SK-N-SH (cell line): ENCODE data around the gene C1orf232. TPM values are rescaled to one million over a fixed set of nuclear protein-coding genes. Genes with fewer than 3 reads are reported as not detected.

Source experiments
- CTCF ChIA-PET: fragments of 300-600, 350-600 bp; formaldehyde crosslinking; extraction: SDS; loops from one replicate; lab custom pipeline; 2021; lab: Yijun Ruan, JAX
- POLR2A ChIA-PET: fragments of 350-600 bp; sonication (Branson Sonifier 250); formaldehyde crosslinking; extraction: SDS; loops from one replicate; lab custom pipeline; 2020; ENCODE audit warnings: antibody characterized with exemption, inconsistent platforms; lab: Yijun Ruan, JAX
- DNase-seq: peaks from one replicate; pipeline ENCODE4 v3.0.0; 2012
- H2AFZ ChIP-seq: fragments of 200-600 bp; sonication (generic); 2 replicates; pipeline ENCODE4 v1.8.1; 2016; ENCODE audit warnings: antibody characterized with exemption, mild to moderate bottlenecking, low read depth
- H3F3A ChIP-seq: fragments of 200-600 bp; sonication (generic); replicated peaks from 2 replicates; pipeline ENCODE3; 2016; ENCODE audit warnings: antibody characterized with exemption, mild to moderate bottlenecking; ENCODE audit not compliant: insufficient read depth
- H3K27ac ChIP-seq, 2 experiments: fragments of 200-500 bp in 1 of 2; fragments of 200-600 bp in 1 of 2; sonication (Bioruptor generic) in 1 of 2; sonication (generic), shearing (Covaris generic) in 1 of 2; 2 replicates each; pipeline versions ENCODE4 v1.5.1 to v1.6.1; 2014 to 2016; ENCODE audit warnings: low read depth in 2 of 2, inconsistent platforms in 1 of 2, low read length in 1 of 2, mild to moderate bottlenecking in 1 of 2, mixed read lengths in 1 of 2
- H3K27me3 ChIP-seq: fragments of 200-600 bp; sonication (generic), shearing (Covaris generic); 2 replicates; pipeline ENCODE4 v1.6.1; 2016; ENCODE audit warnings: mixed run types; ENCODE audit not compliant: insufficient read depth
- H3K36me3 ChIP-seq, 2 experiments: fragments of 200-500 bp in 1 of 2; fragments of 200-600 bp in 1 of 2; sonication (Bioruptor generic) in 1 of 2; sonication (generic) in 1 of 2; replicated peaks in 1 of 2; 2 replicates each; pipeline versions ENCODE3 to v1.5.1; 2014 to 2016; ENCODE audit warnings: low read length in 1 of 2, mild to moderate bottlenecking in 1 of 2; ENCODE audit not compliant: insufficient read depth in 2 of 2, control insufficient read depth in 1 of 2
- H3K4me1 ChIP-seq, 2 experiments: fragments of 200-500 bp in 1 of 2; fragments of 200-600 bp in 1 of 2; sonication (Bioruptor generic) in 1 of 2; sonication (generic), shearing (Covaris generic) in 1 of 2; 2 replicates each; pipeline versions ENCODE4 v1.5.1 to v1.6.1; 2014 to 2016; ENCODE audit warnings: low read depth in 1 of 2, low read length in 1 of 2, mixed run types in 1 of 2; ENCODE audit not compliant: insufficient read depth in 2 of 2, control insufficient read depth in 1 of 2
- H3K4me2 ChIP-seq: fragments of 200-600 bp; sonication (generic), shearing (Covaris generic); 2 replicates; pipeline ENCODE4 v1.6.1; 2017; ENCODE audit warnings: mixed run types
- H3K4me3 ChIP-seq, 2 experiments: fragments of 200-500 bp in 1 of 2; fragments of 200-600 bp in 1 of 2; sonication (Bioruptor generic) in 1 of 2; sonication (generic), shearing (Covaris generic) in 1 of 2; 2 replicates each; pipeline versions ENCODE4 v1.5.1 to v1.8.1; 2014 to 2016; ENCODE audit warnings: low read depth in 2 of 2, inconsistent platforms in 1 of 2, low read length in 1 of 2, mild to moderate bottlenecking in 1 of 2, mixed read lengths in 1 of 2, moderate library complexity in 1 of 2
- H3K79me2 ChIP-seq: fragments of 200-600 bp; sonication (generic); 2 replicates; pipeline ENCODE4 v1.8.1; 2017; ENCODE audit warnings: mild to moderate bottlenecking; ENCODE audit not compliant: insufficient read depth
- H3K9ac ChIP-seq: fragments of 200-600 bp; sonication (generic); 2 replicates; pipeline ENCODE4 v1.6.1; 2017; ENCODE audit warnings: mixed run types
- H3K9me2 ChIP-seq: fragments of 200-600 bp; sonication (generic); 2 replicates; pipeline ENCODE4 v1.6.1; 2017; ENCODE audit warnings: mixed run types
- H3K9me3 ChIP-seq: fragments of 200-600 bp; sonication (generic); 2 replicates; pipeline ENCODE4 v1.6.1; 2017; ENCODE audit warnings: mixed run types, mild to moderate bottlenecking, moderate library complexity
- H4K20me1 ChIP-seq: fragments of 200-600 bp; sonication (generic); 2 replicates; pipeline ENCODE4 v1.6.1; 2017; ENCODE audit warnings: mild to moderate bottlenecking, mixed run types; ENCODE audit not compliant: insufficient read depth
- CHD2 ChIP-seq: fragments of 150-350 bp; IDR thresholded peaks from 2 replicates; pipeline ENCODE4 v1.6.1; 2018; ENCODE audit warnings: low read length; ENCODE audit not compliant: partially characterized antibody
- CTCF ChIP-seq: fragments of 200-600 bp; sonication (generic); IDR thresholded peaks from 2 replicates; pipeline ENCODE4 v1.6.1; 2017; ENCODE audit warnings: antibody characterized with exemption, mild to moderate bottlenecking, moderate library complexity
- EP300 ChIP-seq, 2 experiments: IDR thresholded peaks; 2 replicates each; pipeline versions ENCODE4 v1.4.0 to v1.6.1; 2012; ENCODE audit warnings: borderline replicate concordance in 1 of 2, low read depth in 1 of 2, low read length in 1 of 2
- FOSL2 ChIP-seq: IDR thresholded peaks from 2 replicates; pipeline ENCODE4 v1.4.0; 2012; ENCODE audit warnings: low read depth, mild to moderate bottlenecking, moderate library complexity, borderline replicate concordance
- FOXJ3 ChIP-seq: sonication (generic); formaldehyde crosslinking; IDR thresholded peaks from 2 replicates; pipeline ENCODE4 v1.5.1; 2020; ENCODE audit warnings: mild to moderate bottlenecking, missing genetic modification reagents
- FOXM1 ChIP-seq: IDR thresholded peaks from 2 replicates; pipeline ENCODE4 v1.4.0; 2012; ENCODE audit warnings: low read depth, mild to moderate bottlenecking
- JUND ChIP-seq: IDR thresholded peaks from 2 replicates; pipeline ENCODE4 v1.4.0; 2012
- MXI1 ChIP-seq: IDR thresholded peaks from 2 replicates; pipeline ENCODE4 v1.6.1; 2012; ENCODE audit warnings: mild to moderate bottlenecking, low read depth, low read length, improper control_type of control experiment
- NRF1 ChIP-seq: IDR thresholded peaks from 2 replicates; pipeline ENCODE4 v1.6.1; 2012; ENCODE audit warnings: low read depth, mild to moderate bottlenecking, low read length
- POLR2AphosphoS5 ChIP-seq: IDR thresholded peaks from 2 replicates; pipeline ENCODE4 v1.6.1; 2012; ENCODE audit warnings: low read depth, low read length
- REST ChIP-seq: IDR thresholded peaks from 2 replicates; pipeline ENCODE4 v1.6.1; 2012; ENCODE audit warnings: mild to moderate bottlenecking, low read depth, low read length, moderate library complexity
- RFX5 ChIP-seq: IDR thresholded peaks from 2 replicates; pipeline ENCODE4 v1.6.1; 2012; ENCODE audit warnings: mild to moderate bottlenecking, improper control_type of control experiment, low read length
- SIN3A ChIP-seq: IDR thresholded peaks from 2 replicates; pipeline ENCODE4 v1.6.1; 2012; ENCODE audit warnings: low read depth, mild to moderate bottlenecking, low read length, moderate library complexity, borderline replicate concordance
- SMC3 ChIP-seq: IDR thresholded peaks from 2 replicates; pipeline ENCODE4 v1.6.1; 2012; ENCODE audit warnings: low read depth, low read length, improper control_type of control experiment
- TAF1 ChIP-seq: IDR thresholded peaks from 2 replicates; pipeline ENCODE4 v1.6.1; 2012; ENCODE audit warnings: low read depth, mild to moderate bottlenecking, low read length, moderate library complexity, borderline replicate concordance
- TEAD4 ChIP-seq: IDR thresholded peaks from 2 replicates; pipeline ENCODE4 v1.4.0; 2012; ENCODE audit warnings: mild to moderate bottlenecking, borderline replicate concordance; ENCODE audit not compliant: insufficient read depth
- ZBTB33 ChIP-seq: IDR thresholded peaks from 2 replicates; pipeline ENCODE4 v1.4.0; 2012; ENCODE audit warnings: low read depth, borderline replicate concordance
- WGBS: methylation state at CpG from one replicate; pipeline ENCODE4 v1.1.6; 2017; ENCODE audit warnings: low lambda C conversion rate; 5-methylcytosine and 5-hydroxymethylcytosine counted together
- polyA plus RNA-seq, 3 experiments: library from polyadenylated mRNA; depleted of rRNA; stranded (reverse); fragments of >200 nt; gene quantifications; 2 replicates each; pipeline ENCODE4 v1.2.3, GENCODE V29; 2012
- TF ChIP-seq, protein P1 (sequence below): fragments of 150-350 bp; IDR thresholded peaks from 2 replicates; pipeline ENCODE4 v1.6.1; 2017; ENCODE audit warnings: antibody characterized with exemption, low read length, low read depth, borderline replicate concordance
- TF ChIP-seq, protein P2 (sequence below): fragments of 150-350 bp; IDR thresholded peaks from 2 replicates; pipeline ENCODE4 v1.6.1; 2016; ENCODE audit warnings: mild to moderate bottlenecking, low read depth, low read length

The C1orf232 gene
- polyA plus RNA-seq, 1 of the 3 experiments (the other 2 are of a cell fraction): not detected

- TF ChIP-seq REST (no peak), MXI1 (no peak), FOXM1 (no peak), EP300 (IDR thresholded peaks at IDR 0.05; ENCODE audit: borderline replicate concordance in 1 of 2, low read depth in 1 of 2, low read length in 1 of 2) (no peak), CTCF (no peak), TEAD4 (no peak)
- TF ChIP-seq, all 33 proteins: peak for 0
These were observed 43.4 kb downstream of the C1orf232 start (continued) for GRCh38 chr1:26125382-26125781.

DNA sequence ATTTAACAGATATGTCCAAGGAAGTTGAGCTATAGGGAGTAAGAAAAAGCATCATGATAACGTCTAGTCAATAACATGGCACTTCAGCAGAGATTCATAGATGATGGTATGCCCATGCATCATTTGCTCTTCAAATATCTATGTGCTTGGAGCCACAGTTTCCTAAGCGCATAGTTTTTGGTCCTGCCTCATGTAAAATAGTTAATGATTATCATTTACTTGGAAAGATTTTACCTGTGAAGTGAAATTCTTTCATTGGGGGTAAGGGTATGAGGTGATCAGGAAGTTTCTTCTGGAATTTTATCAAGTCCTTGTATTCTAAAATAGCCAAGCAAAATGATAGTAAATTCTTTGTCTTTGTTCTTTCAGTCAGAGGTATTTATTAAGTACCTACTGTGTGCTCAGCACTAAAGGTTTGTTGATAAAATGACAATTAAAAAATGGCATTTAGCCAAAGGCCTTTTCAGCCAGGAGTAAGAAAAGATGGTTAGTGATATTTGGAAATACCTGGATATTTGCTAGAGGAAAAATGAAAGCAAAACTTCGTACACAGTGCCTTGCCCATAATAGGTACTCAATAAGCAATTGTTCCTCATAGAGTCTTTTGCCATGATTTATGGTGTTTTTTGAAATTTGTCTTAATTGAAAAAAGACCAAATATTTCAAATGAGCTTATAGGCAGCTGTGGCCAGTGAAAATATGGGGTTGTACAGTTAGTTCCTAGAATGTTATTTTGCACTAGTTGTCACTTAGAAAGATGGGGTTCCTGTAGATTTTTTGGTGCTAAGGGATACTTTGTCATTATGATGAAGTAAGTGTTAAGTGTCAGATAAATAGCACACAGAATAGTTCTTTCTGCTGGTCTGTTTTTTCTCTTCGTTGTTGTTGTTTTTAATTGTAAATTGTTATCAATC is 44.1 kb downstream of the C1orf232 start:
- no peak overlapping the region for H3K4me3 ChIP-seq
- H3K4me1 ChIP-seq: peaks cover 7 to 8% of the 10 kb centered on the region in 2 experiments; a peak in 3 of 4 replicates
- H3K4me2 ChIP-seq: no peak overlapping the region
- H3K9me3 ChIP-seq: no peaks in the 10 kb centered on the region
- H2AFZ ChIP-seq: no peak overlapping the region
- ChIA-PET CTCF (interaction anchor here (0.8 to 11.3 kb wide), 6 partner anchors 14 to 45 kb away, joined by 3 to 91 read pairs (median 3); no protein-coding TSS in a partner anchor), POLR2A (no interaction called here)
- no peak overlapping the region for H3K9ac ChIP-seq
- DNase-seq: no peak
- peaks cover 20% of the 10 kb centered on the region for H3F3A ChIP-seq
- H3K79me2 ChIP-seq: peaks cover 8% of the 10 kb centered on the region; the same call in 1 of the 2 replicates
- no peaks in the 10 kb centered on the region for H3K27me3 ChIP-seq
- H3K9me2 ChIP-seq: no peaks in the 10 kb centered on the region
- peaks cover 11 to 19% of the 10 kb centered on the region in 2 experiments for H3K36me3 ChIP-seq
- no peaks in the 10 kb centered on the region; the same call in 1 of the 2 replicates for H4K20me1 ChIP-seq
- WGBS: 82% methylated on average over 4 of the region's 4 CpGs
- H3K27ac ChIP-seq: peak overlapping the region in 1 of 2 experiments; percentile 56; a peak in 1 of 4 replicates
- TF ChIP-seq TAF1: no peak
- no peak for TF ChIP-seq RFX5
- TF ChIP-seq ZBTB33: no peak
- TF ChIP-seq SMC3: no peak
- no peak for TF ChIP-seq JUND
- TF ChIP-seq FOSL2: no peak
- no peak for TF ChIP-seq POLR2AphosphoS5
- TF ChIP-seq FOXJ3 (CRISPR knock-in tag): no peak
- no peak for TF ChIP-seq NRF1
- TF ChIP-seq CHD2: no peak
- no peak for TF ChIP-seq MXI1
- TF ChIP-seq, protein P1, sequence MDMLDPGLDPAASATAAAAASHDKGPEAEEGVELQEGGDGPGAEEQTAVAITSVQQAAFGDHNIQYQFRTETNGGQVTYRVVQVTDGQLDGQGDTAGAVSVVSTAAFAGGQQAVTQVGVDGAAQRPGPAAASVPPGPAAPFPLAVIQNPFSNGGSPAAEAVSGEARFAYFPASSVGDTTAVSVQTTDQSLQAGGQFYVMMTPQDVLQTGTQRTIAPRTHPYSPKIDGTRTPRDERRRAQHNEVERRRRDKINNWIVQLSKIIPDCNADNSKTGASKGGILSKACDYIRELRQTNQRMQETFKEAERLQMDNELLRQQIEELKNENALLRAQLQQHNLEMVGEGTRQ: no peak
- no peak for TF ChIP-seq SIN3A
- TF ChIP-seq, protein P2, sequence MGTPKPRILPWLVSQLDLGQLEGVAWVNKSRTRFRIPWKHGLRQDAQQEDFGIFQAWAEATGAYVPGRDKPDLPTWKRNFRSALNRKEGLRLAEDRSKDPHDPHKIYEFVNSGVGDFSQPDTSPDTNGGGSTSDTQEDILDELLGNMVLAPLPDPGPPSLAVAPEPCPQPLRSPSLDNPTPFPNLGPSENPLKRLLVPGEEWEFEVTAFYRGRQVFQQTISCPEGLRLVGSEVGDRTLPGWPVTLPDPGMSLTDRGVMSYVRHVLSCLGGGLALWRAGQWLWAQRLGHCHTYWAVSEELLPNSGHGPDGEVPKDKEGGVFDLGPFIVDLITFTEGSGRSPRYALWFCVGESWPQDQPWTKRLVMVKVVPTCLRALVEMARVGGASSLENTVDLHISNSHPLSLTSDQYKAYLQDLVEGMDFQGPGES: no peak
